HG02610 (cell line): ENCODE data around the gene PLA1A.
"Not testable (repeated sequence)": the region's sequence is repeated elsewhere in the genome, so short reads cannot be mapped to it uniquely, and the experiment has no call there.

ENCODE experiments used
- ATAC-seq: cut with Tn5 transposase; IDR thresholded peaks from one replicate; pipeline ENCODE4 v1.9.1; 2021; ENCODE audit warnings: mild to moderate bottlenecking, moderate library complexity; ENCODE audit not compliant: unreplicated experiment

PLA1A gene

GRCh38 chr3:119597548-119598288, at the start of gene PLA1A:
Gene PLA1A (plus strand): TSS chr3:119597885. CDS start chr3:119597914, 29 bp downstream.
- peak; percentile 26 for ATAC-seq

GRCh38 chr3:119548341-119548740, 49.3 kb upstream of the PLA1A start:
- no peak for ATAC-seq

- peak; percentile 60 for ATAC-seq
These were observed 47.3 kb upstream of the PLA1A start for GRCh38 chr3:119550192-119550910.

GRCh38 chr3:119551598-119551997, 46.1 kb upstream of the PLA1A start:
- ATAC-seq, result no peak

GRCh38 chr3:119552928-119553327, 44.8 kb upstream of the PLA1A start:
- not testable (repeated sequence) for ATAC-seq

DNA sequence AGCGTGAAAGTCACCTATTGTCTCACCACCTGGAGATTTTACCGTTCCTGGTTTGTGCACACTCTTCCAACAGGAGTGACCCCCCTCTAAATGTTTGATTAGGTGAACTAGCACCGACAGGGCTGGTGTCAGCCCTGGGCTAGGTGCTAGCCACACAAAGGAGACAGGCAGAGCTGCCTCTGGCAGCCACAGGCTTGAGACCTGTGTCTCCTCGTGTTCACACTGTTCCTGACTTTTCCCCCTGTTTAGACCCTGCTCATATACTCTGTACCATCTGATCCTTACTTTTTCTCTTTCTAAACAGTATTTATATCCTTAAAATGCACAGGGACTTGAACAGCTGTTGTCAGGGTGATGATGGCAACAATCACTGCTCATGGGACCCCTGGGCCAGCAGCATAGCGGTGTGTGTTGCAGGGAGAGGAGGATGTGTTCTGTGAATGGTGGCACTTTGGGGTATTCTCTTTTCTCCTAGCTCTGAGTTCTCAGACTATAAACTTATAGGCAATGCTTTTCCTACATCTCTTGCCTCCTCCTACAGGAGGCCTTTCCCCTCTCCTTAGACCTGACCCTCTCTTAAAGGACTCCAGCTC, 43.8 kb upstream of the PLA1A start:
- no peak for ATAC-seq

GRCh38 chr3:119555309-119555735, 42.4 kb upstream of the PLA1A start:
- ATAC-seq, result peak; percentile 34

- ATAC-seq, result no peak
These were observed 41.8 kb upstream of the PLA1A start for GRCh38 chr3:119555929-119556328.

DNA sequence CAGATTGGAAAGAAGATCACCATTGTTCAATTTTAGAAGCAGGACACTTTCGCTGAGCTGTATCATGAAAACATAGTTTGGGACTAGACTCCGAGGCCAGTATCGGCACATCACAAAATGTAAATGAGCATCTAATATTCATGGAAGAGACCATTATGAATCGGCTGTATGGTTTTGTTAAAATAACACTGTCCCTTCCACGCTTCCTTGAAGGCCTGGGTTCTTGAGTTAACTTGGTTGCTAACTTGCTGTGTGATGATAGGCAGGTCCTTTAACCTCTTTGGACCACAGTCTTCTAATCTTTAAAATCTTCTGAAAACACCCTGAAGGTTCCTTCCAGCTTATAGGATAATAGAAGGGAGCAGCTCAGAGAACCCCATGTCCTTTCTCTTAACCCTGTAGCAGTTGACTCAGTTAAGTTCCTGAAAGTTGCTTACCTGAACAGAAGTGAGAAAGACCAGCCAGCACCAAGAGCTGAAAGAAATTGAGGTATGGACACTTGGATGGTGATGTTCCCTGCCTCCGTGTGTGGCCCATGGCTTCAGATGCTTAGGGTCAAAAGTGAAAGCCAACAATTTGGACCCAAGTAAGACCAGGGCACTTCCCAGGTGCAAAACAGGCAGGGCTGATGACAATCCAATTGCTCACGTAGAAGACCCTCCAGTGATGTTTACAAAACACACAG, 40.4 kb upstream of the PLA1A start:
- ATAC-seq, result no peak

DNA sequence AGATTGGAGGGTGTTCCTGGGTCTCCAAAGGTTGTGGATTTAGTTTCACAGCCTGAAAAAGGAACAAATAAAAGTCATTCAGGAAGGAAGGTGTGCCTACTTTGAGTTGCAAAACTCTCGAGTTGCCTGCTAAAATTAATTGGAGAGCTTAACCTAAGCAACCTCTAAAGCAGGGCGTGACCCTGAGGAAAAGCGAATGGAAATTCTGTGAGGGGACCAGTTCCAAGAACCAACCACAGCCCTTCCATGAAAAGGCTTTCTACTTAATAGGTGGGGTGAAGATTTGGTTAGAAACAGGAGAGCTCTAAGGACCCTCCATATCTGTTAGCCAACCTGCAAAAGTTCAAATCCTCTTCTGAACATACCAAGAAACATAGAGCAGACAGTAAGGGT, 39.8 kb upstream of the PLA1A start:
- no peak for ATAC-seq

GRCh38 chr3:119558626-119559317, 38.9 kb upstream of the PLA1A start:
- no peak for ATAC-seq

DNA sequence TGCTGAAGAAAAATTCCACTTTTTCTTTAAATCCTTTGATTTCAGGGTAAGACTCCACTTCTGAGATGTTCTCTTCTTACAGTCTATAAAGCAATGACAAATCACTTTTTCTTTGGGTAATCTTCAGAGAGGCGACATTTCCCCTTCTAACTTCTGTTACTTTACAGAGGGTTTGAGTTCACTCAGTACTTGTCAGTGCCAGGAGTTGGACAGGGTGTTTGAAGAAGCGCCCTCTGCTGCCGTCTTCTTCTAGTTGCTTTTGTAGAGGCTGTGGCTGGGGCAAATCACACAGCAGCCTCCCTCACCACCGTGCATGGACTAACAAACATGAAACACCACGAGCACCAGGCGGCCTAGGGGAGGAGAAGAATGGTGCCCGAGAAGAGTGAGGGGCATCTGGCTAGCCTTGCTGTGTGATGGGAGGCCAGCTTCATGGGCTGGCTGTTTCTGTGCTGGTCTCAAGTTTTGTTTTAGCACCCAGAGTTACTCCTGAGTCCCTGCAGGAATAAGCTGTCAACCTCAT, 38.2 kb upstream of the PLA1A start, which contains the start of gene CD80:
Gene CD80 (minus strand): TSS at position 174 of the 523 bp plus-strand sequence. CDS start 1,886 bp downstream, outside the sequence.
- peak; percentile 47 for ATAC-seq

- ATAC-seq, result no peak
These were observed 37.5 kb upstream of the PLA1A start for GRCh38 chr3:119560160-119560559.

DNA sequence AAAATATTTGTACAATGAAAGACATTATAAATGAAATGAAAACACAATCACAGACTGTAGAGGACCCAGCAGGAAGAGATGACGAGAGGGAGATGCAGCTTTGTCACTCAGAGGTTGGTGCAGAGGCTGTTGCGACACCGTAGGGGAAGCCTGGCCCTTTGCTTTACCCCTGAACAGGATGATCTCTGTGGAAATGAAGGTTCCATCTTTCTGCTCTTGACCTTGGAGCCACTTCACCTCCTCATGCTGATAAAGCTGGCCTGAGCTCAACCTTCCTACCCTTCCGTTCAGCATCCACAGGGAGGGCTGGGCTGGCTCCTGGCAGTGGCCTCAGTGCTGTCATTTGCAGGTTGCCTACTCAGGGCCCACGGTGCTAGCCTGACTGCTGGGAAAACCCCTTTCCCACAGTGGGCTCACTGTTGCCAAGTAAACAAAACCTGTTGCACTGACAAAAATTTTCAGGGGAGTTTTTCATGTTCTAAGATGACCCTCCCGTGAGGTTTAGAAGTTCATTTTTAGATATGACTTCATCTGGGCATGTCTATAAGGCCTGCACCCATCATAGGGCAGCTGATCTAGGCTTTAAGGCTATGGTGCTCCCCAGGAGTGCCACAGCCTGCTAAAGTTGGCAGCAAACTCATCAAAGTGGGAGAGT, 35.3 kb upstream of the PLA1A start:
- ATAC-seq, result peak; percentile 87

GRCh38 chr3:119563334-119563733, 34.4 kb upstream of the PLA1A start:
- ATAC-seq, result not testable (repeated sequence)

DNA sequence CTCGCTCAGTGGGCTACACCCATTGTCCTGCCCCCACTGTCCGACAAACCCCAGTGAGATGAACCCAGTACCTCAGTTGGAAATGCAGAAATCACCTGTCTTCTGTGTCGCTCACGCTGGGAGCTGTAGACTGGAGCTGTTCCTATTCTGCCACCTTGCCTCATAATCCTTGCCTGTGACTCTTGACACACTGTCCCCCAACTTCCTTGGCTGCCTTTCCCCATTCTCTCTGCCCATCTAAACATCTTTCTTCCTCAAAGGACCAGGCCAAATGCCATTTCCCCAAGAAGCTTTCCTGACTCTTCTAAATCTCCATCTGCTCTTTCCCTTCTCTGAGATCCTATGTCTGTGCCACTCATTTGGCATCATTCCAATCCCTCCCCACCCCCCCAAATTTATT, 28.5 kb upstream of the PLA1A start:
- no peak for ATAC-seq

GRCh38 chr3:119570229-119570628, 27.5 kb upstream of the PLA1A start:
- ATAC-seq, result peak; percentile 81

GRCh38 chr3:119571230-119571629, 26.5 kb upstream of the PLA1A start:
- ATAC-seq, result no peak

DNA sequence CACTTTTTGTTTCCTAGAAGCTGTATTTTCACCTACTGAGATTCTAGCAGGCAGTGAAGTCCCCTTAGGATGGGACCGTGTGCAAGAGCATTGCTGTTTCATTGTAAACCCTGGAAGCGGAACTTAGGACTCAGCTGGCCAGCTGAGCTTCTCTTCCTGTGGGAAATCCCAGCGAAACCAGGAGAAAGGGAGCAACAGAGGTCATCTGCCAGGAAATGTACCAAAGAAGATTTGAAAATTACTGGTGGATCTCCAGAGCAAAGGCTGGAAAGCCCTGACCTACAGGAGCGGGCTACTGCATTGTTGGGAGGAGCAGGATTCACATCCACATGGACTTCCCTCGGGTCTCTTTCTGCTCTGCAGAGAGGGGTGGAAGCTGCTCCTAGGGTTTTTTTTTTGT, 26.0 kb upstream of the PLA1A start:
- ATAC-seq, result no peak

- ATAC-seq, result no peak
These were observed 22.2 kb upstream of the PLA1A start for GRCh38 chr3:119575507-119575906.
